G401.6 (cell line): ENCODE measurements around the gene CDK14.
"Not testable (repeated sequence)": the region's sequence is repeated elsewhere in the genome, so short reads cannot be mapped to it uniquely, and the experiment has no call there.

ENCODE experiments used
- FAIRE-seq: peaks from 2 replicates; lab custom pipeline; 2012; peaks lifted over from hg19 to GRCh38; lab: Jason Lieb, UNC

The CDK14 gene

DNA sequence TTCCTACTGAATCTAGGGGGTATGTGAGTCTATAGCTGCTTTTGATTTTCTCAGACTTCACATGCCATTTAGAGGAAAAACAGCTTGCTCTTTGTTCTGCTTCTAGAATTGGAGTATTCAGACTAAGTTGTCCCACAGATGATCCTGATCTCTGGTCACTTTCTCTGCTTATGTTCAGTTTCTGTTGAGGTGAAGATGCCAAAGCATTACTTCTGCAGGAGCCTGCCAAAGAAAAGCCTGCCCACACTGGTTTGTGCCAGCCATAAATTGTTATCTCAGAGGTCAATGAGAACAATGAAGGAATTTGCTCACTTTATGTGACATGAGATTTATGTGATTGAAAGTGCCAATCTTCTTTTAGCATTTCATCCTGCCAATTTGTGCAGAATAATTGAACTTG, 163.6 kb downstream of the CDK14 start:
- no peak for FAIRE-seq

DNA sequence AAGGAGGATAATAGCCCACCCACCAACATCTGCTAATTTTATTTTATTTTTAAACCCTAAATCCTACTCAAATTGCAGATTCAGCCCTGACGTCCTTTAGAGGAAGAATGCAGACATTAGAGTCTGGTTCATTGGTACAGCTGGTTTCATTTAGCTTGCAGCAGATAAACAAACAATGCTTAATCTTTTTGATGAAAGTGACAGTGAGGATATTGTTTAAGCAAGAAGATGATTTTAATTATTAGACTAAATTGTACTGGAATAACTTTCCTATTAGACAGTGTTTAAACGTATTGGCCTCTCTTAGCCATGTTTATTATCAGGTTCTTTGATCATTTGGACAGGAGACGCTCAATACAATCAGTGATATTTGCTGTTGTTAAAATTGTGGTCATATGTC, 164.8 kb downstream of the CDK14 start:
- FAIRE-seq = no peak

DNA sequence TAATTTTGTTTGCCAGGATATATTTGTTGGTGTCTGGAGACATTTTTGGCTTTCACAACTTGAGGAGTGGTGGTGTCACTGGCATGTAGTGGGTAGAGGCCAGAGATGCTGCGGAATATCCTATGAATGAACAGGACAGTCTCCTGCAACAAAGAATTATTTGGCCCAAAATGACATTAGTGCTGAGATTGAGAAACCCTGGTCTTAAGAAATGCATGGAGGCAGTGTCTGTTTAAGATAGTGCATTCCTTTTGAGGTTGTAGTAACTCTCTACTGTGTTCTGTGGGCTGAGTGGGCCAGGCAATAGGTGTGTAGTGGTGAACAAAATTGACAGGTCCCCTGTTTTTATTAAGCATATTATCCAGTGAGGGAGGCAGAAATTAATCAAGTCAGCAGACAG, 165.5 kb downstream of the CDK14 start:
- no peak for FAIRE-seq

DNA sequence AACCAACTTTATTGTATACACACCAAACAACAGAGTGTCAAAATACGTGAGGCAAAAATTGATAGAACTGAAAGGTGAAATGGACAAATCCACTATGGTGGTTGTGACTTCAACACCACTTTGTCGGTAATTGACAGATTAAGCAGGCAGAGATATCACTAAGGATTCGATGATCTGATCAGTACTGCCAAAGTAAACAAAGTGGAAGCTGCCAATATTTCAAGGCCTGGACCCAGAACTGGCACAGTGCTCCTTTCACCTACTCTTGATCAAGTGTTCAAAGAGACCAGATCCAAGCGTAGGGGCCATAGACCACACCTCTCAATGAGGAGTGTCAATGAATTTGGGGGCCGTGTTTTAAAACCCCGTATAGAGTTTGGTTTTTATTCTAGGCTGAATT, 167.0 kb downstream of the CDK14 start:
- FAIRE-seq = no peak

DNA sequence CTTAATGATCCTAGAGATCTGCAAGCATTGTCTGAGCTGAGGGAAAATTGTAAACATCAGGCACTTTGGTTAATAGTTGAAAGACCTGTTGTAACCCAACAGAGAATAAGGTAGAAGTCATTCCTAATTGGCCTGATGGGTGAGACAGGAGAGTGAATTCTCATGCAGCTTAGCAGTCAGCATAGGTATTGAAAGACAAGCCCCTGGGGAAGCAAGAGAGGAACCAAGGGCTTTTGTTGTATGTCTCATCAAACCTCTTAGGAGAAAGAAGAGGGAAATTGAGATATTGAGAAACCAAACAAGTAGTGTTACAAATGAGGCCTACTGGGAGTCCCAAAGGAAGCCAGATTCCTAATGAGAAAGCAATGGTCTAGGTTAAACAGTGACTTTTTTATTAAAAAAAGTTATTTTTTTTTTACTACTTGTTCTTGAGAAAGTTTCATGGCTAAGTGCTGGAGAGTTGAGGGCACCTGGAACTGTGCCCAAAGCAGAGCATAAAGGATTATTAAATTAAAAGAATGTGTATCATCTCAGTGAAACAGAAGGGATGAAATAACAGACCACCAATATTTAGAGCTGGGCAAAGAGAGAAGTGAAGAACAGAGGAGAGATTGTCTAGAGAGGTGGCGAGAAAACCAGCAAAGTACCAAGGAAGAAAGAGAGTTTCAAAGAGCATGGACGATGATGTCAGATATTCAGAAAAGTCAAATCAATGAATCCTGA, 168.9 kb downstream of the CDK14 start:
- no peak for FAIRE-seq

DNA sequence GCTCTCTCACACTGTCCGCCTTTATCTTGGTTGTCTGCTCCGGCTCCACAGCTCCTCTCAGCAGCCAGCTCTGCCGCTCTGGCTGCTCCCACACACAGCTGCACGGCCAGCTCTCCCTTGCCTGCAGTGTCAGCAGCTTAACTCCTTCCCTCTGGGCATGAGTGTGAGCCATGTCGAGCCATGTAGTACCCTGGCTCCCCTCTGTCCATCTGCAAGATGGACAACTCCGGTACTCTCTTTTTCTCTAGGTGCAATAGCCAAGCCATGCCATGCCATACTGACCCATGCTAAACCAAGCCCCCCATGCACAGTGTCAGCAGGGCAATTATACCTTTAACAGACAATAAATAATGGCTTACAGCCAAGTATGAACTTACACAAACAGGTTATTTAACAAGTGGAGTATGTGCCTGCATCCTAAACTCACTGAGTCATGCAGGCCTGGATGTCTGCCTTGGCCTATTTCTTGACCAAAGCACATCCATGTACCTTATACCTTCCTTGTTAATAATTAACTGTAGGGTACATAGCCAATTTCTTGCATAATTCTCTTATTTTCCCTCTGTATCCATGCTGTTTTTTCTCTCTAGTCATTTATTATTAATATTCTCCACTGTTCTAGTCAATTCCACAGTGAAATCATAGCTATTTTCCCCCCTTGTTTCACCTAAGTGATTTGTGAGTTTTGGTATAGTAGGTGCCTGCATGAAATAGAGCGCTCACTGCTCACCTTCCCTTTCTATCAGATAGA, 170.9 kb downstream of the CDK14 start:
- no peak for FAIRE-seq

DNA sequence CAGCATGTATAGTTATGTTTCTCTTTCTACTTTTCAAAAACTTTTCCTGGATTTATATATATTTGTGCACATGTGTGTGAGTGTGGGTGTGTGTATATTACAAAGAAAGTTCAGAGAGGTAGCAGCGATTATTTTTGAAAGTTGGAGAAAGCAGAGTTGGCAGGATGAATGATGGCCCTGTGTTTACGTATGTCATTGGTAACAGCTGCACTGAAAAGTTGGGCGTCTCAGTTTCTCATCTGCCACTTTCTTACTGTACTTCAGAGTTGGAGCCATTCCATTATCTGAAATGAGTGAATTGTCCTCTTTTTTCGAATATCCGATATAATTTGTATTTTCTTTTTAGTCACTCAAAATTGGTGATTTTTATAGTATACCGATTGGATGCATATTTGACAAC, 172.2 kb downstream of the CDK14 start:
- FAIRE-seq = no peak

DNA sequence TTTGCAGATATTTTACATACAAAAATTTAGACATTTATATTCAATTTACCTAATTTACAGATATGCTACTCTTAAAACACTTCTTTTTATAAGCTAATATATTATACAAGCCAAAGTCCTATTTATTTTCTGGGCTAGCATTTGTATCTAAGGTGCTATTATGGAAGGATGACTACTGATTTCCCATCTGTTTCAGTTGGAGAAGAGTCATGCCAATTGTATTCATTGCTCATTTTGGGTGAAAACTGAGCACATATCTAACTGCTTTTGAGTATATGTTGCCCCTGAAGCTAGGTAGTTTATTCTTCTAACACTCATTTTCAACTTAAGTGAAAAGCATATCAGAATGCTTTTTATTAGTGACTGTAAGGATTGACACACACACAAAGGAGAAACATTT, 172.9 kb downstream of the CDK14 start:
- no peak for FAIRE-seq

DNA sequence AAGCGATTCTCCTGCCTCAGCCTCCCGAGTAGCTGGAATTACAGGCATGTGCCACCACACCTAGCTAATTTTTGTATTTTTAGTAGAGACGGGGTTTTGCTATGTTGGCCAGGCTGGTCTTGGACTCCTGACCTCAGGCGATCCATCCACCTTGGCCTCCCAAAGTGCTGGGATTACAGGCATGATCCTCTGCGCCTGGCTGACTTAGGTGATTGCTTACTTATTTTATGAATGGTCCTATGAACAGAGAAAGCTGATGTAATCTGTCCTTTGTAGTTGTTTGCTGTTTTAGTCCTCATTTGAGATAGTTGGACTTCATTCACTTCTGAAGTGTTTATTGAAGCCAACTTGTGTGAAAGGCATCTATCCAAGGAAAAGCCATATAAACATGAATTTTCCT, 173.4 kb downstream of the CDK14 start:
- FAIRE-seq = not testable (repeated sequence)

DNA sequence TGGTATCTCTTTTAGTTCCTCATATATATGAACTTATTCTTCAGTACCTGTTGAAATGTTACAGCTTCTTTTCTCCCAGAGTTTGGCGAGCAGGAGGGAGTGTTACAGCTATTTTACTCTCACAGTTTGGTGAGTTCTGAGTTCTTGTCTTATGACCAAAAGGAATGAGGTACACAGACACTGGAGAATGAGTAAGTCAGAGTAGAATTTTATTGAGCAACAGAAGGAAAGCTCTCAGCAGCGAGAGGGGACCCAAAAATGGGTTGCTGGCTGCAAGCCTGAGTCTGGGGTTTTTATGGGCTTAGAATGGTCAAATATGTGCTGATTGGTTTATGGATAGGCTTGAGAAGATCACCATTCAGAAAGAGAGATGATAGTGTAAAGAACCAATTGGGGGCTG, 175.2 kb downstream of the CDK14 start:
- FAIRE-seq = no peak

DNA sequence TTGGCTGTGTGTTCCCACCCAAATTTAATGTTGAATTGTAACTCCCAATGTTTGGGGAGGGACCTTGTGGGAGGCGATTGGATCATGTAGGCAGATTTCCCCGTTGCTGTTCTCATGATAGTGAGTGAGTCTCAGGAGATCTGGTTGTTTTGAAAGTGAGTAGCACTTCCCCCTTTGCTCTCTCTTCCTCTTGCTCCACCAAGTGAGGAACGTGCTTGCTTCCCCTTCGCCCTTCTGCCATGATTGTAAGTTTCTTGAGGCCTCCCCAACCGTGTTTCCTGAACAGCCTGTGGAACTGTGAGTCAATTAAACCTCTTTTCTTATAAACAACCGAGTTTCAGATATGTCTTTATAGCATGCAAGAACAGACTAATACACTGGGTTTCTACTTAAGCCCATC, 176.3 kb downstream of the CDK14 start:
- no peak for FAIRE-seq

DNA sequence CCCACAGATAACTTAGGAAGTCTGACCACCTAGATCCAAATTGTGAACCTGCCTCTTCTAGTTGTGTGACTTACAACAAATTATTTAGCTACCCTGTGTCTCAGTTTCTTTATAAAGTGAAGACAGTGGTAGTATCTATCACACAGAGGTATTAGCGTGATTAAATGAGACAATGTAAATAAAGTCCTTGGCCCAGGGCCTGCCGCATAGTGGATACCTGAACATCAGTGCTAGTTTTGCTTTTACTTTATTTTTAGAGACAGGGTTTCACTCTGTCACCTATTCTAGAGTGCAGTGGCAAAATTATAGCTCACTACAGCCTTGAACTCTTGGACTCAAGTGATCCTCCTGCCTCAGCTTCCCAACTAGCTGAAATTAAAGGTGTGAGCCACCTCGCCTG, 177.1 kb downstream of the CDK14 start:
- no peak for FAIRE-seq

DNA sequence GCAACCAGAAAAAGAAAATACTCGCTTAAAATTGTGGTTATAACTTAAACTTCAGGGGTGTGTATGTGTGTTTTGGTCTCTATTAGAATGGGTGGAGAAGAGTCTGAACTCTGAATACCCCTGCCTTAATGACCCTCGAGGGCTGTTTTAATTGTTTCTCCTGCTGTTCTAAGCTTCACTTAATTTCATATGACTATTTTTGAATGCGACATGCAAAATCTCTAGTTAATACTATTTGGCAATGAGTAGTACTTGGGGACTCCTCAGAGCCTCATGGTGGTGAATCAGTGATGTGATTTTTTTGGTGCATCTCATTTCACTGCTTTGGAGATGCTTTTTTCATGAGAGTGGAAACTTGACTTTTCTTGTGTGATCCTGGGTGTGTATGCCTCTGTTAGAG, 178.6 kb downstream of the CDK14 start:
- FAIRE-seq = no peak

DNA sequence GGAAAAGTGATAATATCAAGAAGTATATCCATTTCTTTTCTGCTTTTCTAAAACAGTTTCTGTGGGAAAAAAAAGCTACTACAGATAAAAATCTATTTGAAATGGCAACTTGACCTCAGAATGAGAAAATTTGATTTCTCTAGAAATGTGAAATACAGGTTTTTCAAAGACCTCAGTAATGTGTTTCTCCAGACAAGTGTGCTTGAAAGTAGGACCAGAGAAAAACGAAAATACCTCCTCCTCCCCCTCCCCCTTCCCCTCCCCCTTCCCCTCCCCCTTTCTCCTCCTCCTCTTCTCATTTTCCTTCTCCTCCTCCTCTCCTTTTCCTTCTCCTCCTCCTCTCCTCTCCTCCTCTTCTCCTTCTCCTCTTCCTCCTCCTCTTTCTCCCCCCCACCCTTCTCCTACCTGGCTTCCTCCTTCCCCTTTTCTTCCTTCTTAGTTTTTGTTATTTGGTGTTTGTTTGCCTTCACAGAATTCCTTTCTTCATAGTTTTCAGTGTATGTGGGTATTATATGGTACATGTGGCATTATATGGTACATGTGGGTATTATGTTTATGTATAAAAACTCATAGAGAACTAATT, 179.4 kb downstream of the CDK14 start:
- no peak for FAIRE-seq

DNA sequence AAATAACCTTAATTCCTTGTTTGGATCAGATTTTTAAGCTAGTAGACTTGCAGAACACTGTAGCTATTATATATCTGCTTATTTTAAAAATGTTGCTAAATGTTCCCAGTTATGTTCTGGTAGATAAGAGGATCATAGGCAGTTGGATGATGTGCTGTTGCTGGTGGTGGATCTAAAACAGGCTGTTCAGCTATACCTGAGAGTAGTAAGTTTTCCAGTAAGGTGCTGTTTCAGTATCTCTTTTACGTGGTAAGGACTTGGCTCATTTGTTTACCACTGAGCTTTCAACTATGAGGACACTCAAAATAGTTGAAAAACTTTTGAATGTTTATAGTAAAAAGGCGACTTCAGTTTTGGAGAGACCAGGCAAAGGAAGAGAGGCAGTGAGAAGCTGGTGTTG, 180.9 kb downstream of the CDK14 start:
- no peak for FAIRE-seq

DNA sequence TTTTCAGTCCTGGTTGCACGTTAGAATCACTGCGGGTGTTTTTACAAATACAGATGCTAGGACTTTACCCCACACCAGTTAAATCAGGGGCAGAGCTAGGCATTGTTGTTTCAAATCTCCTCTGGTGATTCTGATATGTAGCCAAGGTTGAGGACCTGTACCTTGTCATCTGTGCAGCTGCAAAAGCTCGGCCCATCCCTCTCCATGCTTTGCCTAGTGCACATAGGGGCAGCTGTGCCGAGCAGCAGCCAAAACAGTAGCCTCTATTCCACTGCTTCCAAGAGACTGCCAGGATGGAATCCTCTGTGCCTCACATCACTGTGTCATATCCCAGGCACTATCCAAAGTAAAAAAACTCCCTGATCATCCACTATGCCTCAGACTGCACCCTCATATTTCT, 181.3 kb downstream of the CDK14 start:
- FAIRE-seq = no peak

DNA sequence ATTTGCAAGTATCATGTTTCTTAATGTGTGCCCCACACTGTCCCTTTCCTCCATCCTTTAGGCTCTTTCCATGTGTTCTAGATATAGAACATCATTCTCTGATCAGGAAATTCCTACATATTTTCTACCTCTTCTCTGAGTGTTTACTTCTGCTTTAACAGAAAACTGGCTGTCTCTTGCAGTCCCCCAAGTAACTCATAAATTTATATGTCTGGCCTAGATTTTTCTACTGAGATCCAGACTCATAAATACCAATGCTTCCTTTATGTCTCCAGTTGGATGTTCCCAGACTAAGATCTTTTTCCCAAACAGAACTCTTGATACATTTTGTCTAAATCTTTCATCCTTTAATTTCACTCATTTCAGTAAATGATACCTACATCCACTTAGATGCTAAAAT, 181.8 kb downstream of the CDK14 start:
- no peak for FAIRE-seq

DNA sequence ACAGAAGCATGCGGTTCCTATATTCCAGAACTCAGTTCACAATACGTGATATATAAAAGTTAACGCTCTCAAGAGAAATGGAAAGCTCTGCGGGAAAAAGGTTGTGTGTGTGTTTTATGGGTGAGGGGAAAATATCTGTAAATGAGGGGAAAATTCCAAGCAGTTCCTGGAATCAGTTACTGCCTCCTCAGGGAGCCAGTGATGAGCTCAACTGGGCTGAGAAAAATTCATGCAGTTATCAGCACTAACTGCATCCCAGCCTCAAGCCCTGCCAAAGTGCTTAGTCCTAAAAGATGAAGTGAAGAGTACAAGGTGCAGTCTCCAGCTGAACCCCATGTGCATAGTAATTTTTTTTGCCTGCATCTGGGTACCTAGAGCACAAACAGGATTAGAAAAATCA, 191.9 kb downstream of the CDK14 start:
- FAIRE-seq = no peak

DNA sequence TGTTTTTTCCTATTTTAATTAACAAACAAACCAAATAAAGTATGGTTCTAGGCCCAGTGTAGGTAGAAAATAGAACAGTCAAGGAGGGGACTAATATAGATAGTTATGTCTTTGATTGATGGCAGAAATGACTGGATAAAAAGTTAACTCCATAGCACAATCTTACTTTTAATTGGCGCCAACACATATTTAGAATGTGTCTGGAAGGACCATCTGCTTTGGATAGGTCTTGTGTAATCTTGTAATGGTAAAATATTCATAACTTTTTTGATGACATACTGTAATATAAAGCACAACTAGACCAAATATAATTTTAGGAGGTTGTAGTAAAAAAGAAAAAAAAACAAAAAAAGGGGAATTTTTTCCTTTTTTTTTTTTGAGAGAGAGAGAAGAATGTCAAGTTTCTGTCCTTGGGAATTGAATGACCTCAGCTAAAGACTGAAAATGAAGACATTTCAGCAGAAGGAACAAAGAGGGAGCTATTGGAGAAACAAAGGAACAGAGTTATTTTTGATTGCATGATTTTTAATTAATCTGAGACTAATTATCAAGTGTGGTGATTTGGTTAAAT, 193.7 kb downstream of the CDK14 start:
- FAIRE-seq = no peak

DNA sequence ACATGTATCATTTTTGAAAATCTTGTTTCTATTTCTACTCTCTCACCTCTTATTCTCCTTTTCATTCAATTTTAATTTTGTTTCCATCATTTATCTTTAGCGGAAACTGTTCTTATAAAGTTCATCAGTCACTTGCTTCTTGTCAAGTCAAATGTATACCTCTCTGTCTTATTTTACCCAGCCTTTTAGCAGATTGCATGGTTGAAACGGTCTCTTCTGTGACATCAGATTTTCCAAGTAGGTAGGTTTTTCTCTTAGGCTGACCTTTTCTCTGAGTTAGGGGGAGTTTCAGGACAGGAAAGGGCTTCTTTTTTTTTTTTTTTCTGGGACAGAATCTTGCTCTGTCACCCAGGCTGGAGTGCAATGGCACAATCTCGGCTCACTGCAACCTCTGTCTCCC, 195.5 kb downstream of the CDK14 start:
- FAIRE-seq = no peak

DNA sequence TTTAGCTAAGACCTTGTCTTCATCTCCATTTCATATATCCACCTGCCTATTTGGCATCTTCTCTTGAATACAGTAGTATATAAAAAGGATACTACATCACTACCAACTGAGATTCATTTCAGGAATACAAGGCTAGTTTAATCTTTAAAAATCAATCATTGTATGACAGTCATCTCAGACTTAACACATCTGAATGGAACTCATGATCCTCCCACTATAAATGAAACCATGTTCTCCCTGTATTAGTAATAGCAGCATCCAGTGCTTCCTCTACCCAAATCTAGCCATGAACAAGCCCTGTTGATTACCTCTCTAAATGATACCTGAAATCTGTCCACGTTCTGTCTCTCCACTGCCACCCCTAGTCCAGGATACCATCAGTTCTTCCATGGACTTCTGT, 196.2 kb downstream of the CDK14 start:
- no peak for FAIRE-seq

DNA sequence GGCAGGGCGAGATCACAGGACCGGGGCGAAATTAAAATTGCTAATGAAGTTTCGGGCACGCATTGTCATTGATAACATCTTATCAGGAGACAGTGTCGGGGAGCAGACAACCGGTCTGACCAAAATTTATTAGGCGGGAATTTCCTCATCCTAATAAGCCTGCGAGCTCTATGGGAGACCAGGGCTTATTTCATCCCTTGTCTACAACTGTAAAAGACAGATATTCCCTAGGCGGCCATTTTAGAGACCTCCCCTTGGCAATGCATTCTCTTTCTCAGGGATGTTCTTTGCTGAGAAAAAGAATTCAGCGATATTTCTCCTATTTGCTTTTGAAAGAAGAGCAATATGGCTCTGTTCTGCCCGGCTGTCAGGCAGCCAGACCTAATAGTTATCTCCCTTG, 198.1 kb downstream of the CDK14 start:
- FAIRE-seq = not testable (repeated sequence)

DNA sequence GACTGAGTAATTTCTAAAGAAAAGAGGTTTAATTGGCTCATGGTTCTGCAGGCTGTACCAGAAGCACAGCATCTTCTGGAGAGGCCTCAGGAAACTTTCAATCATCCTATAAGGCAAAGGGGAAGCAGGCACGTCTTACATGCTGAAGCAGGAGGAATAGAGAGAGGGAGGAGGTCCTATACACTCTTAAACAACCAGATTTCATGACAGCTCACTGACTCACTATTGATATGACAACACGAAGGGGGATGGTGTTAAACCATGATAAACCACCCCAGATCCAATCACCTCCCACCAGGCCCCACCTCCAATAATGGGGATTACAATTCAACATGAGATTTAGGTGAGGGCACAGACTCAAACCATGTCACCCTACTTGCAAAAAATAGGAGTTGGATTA, 201.5 kb downstream of the CDK14 start:
- no peak for FAIRE-seq

DNA sequence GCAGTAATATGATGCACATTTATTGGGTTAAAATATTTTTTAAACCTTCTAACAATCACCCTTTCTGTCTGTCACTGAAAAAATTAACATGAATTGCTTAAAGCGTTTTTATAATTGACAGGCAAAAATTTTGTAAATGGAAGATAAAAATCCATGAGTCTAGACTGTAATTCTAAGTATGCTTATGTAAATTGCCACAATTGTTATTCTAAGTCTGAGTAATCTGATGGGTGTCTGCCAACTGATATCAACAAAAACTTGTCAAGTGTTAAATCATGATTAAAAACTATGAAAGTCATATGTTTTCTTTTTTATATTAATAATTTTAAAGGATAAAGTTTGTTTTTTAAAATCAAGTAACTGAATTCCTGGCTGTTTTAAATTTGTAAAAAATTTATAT, 208.2 kb downstream of the CDK14 start:
- FAIRE-seq = no peak
